ENCODE data around the gene MTMR3.

Gene MTMR3

DNA sequence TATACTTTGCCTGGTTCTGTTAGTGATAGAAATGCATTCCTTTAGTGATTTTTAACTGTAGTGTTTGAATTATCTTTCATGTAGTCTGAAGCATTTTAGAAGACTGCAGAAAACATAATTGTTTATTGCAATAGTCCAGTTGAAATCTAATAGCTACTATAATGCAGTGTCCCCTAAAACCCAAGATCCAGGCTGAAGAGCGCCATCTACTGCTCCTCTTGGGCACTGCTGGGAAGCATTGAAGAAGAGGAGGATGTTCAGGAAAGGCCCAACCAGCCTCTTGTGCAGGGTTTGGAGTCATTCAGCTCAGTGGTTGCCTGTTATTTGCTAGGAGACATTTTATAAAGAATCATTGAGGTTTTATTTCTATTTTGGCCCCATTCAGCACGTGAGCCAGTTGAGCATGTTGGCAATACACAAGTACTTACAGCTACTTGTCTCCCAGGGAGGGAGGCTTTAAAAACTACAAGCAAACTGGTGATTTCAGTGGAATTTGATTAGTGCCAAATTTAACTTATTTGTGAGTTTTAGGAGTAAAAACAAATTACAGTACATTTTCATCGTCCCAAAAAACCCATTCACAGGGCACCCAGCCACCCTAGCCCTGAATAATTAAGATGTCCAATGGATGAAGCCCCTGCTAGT is 122.4 kb downstream of the MTMR3 start:
- DNase-seq: peak; percentile 76

DNA sequence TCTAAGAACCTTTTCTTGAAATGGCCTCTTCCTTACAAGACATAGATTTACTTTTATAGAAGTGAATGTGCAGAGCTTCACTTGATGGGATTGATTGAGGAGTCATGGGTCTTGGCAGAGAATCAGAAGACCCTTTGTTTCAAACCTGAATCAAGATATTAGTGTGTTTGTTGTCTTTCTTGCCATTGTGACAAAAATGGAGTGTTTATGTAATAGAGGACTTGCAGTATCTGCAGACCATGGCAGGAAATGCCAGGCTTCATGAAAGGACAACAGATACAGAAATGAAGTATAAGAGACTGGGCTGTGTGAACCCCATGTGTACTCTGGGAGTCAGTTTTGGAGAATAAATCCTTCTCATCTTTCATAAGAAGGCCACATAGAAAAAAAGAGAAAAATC is 124.4 kb downstream of the MTMR3 start:
- DNase-seq: no peak

DNA sequence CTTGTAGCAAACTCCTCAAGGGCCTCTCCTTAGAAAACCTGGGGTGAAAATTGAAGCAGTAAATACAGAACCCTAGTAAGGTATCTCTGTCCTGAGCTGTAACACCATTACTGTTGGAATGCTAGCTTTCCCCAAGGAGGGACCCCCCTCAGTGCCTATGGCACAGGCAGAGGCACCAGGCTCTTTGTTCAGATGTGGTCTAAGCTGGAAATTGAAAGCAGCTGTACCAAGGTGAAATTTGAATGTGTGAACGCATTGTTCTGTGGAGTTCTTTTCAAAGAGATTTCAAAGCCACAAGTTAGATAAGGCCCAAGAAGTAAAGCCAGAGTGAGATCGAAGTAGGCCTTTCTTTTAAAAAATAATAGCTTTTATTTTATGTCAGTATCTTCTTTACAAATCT is 125.4 kb downstream of the MTMR3 start:
- DNase-seq: no peak

DNA sequence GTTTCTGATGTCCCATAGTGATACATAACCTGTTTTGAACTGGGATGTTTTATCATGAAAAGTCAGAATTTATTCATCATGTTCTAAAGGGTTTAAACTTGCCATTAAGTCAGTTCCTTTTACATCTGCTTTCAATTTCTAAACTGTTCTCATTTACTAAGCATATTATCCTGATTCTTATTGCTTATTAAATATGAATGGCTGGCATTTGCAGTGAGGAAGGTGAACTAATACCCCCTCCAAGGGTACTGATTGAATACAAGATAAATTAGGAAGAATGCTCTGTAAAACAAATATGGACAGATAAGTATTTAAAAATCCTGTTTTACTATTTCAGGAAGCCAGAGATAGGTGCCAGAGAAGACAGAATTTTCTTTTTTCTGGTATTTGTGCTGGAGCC is 126.5 kb downstream of the MTMR3 start:
- no peak for DNase-seq

DNA sequence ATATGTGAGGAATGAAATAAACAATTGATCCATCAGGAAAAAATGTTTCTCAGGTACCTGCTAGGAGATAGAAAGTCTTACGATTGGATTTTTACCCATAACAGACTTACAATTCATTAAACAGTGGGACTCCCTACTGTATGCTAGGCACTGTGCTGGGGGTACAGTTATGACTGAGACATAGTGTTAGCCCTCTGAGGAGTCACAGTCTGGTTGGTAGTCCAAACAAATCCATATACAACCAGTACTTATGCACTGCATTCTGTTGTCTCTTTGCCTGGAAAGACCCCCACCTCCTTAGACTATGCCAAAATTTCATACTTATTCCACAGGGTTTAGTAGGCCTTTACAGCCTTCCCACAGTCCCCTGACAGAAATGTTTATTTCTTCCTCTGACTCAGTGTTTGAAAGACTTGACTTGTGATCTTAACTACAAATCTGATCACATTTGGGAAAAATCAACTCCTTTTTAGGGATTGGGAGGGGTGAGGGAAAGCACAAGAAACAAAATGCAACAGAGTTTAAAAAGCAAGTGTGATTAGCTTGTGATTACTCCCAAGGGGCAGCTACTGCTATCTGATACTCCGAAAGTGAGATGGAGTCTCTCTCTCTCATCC is 127.9 kb downstream of the MTMR3 start:
- DNase-seq: no peak

DNA sequence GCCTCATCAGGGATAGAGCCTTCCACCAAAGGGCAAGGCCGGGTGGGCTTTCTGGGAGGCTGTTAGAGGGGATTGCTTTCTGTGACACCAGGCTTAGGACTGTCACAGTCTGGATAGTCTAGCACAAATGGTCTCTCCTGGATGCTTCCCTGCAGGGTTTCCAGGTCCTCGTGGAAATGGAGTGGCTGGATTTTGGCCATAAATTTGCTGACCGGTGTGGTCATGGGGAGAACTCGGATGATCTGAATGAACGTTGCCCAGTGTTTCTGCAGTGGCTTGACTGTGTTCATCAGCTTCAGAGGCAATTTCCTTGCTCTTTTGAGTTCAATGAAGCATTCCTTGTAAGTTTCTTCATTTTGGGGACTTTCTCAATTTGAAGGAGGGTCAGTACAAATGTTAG is 130.2 kb downstream of the MTMR3 start:
- DNase-seq: no peak

DNA sequence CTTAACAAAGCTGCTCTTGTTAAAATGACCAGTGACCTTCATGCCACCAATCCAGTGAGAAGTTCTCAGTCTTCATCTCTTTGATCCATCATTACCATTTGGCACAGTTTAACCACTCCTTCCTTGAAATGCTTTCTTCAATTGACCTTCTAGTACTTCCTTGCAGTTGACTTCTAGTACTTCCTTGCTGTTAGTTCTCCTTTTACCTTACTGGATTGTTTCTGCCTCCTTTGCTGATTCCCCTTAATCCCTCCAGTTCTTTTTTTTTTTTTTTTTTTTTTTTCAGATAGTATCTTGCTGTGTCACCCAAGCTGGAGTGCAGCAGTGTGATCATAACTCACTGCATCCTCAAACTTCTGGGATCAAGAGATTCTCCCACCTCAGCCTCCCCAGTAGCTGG is 131.3 kb downstream of the MTMR3 start:
- no peak for DNase-seq

DNA sequence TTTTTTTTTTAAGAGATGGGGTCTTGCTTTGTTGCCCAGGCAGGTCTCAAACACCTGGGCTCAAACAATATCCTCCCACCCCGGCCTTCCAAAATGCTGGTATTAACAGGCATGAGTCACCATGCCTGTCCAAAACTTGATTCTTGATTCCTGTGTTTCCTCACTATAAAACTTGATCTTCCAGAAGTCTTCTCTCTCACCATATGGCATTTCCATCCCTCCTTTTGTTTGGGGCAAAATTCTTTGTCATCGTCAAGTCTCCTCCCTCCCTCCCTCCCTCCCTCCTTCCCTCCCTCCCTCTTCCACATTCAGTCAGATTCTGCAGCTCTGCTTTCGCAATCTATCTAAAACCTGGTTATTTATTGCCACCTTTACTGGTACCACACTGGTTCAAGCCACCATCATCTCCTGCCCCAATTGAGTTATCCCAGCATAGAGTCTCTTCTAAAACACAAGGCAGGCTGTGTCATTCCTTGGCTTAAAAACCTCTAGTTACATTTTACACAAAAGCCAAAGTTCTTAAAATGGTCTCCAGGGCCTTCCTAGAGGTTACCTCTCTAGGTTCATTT is 132.3 kb downstream of the MTMR3 start:
- DNase-seq: no peak

DNA sequence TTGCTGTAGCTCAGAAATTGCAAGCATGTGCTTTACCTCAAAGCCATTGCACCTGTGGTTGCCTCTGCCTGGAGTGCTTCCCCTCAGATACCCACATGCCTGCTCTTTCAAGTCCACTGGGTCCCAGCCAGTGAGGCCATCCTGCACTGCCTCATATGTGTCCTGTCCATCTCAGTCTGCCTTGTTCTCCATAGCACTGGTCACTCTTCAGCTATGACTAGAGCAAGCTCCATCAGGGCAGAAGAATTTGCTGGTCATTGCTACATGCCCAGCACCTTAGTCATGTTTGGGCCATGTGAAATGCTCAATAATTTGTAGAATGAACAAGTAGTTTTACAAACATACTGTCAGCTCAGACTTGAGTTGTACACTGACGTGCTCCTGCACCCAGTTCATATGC is 132.9 kb downstream of the MTMR3 start:
- no peak for DNase-seq

DNA sequence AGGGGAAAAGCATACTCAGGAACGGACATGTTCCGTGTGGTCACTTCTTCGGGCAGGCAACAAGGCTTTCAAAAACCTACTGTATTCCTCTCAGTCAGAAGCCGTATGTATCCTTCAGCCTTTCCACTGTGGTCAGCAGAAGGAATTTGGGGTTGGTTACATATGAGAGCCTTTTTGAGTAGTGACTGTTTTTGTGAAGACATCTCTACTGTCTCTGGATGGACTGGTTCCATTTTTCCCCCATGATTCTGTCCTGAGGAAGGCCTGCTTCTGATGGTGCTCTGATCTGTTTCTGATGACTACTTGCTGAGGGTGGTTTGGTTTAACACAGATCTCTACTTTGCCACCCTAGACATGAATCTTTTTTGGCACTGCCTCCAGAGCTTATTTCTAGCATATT is 133.6 kb downstream of the MTMR3 start:
- DNase-seq: no peak

DNA sequence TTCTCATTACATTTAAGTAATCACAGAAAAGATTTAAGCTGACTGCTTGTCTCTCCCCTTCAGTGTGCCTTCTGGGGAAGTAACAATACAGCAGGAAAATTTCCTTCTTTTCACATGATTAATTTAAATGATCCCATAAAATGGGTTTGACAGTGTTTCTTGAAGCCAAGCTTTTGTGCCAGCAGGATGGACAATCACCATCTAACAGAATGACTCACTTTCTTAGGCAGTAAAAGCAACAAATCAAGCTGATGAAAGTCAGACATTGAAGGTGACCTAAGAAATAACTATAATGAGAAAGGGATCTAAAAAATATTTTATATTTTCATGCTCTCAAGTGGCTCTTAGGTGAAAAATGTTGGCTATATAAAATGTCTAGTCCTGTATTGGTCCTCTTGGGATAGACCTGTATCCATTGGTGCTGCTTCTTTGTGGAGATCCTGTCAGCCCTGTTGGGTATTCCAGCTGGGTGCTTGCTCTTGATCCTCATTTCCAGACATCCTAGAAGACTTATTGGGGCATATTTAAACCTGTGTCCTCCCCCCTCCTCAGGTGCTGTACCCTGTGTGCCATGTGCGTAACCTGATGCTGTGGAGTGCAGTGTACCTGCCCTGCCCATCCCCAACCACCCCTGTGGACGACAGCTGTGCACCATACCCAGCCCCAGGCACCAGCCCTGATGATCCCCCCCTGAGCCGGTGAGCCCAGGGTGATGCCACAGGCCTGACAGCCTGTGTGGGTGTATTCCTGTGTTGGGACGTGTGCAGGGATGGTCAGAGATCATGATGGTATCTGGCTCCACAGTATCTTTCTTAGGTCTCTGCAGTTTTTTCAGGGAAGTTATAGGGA is 134.6 kb downstream of the MTMR3 start:
- no peak for DNase-seq

DNA sequence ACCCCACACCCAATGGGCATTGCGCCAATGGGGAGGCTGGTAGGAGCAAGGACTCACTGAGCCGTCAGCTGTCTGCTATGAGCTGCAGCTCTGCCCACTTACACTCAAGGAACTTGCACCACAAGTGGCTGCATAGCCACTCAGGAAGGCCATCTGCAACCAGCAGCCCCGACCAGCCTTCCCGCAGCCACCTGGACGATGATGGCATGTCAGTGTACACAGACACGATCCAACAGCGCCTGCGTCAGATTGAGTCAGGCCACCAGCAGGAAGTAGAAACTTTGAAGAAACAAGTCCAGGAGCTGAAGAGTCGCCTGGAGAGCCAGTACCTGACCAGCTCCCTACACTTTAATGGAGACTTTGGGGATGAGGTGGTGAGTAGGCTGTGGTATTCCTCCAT is 137.5 kb downstream of the MTMR3 start:
- no peak for DNase-seq

DNA sequence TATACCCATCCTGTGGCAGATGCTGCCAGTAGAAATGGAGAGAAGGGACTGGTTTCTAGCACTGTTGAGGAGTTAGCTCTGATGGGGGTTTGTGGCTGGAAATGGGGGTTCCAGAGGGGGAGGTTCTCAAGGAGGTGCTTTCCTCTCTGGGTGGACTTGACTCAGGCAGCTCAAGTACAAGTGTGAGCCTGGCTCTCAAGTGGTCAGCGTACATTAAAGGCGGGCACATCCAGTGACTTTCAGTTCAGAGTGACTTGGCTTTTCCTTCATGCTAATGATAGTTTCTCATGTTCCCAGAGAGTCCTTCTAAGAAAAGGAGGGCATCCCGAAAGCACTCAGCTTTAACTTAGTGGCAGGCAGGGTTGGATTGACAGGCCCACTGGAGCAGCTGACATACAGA is 138.4 kb downstream of the MTMR3 start:
- no peak for DNase-seq

DNA sequence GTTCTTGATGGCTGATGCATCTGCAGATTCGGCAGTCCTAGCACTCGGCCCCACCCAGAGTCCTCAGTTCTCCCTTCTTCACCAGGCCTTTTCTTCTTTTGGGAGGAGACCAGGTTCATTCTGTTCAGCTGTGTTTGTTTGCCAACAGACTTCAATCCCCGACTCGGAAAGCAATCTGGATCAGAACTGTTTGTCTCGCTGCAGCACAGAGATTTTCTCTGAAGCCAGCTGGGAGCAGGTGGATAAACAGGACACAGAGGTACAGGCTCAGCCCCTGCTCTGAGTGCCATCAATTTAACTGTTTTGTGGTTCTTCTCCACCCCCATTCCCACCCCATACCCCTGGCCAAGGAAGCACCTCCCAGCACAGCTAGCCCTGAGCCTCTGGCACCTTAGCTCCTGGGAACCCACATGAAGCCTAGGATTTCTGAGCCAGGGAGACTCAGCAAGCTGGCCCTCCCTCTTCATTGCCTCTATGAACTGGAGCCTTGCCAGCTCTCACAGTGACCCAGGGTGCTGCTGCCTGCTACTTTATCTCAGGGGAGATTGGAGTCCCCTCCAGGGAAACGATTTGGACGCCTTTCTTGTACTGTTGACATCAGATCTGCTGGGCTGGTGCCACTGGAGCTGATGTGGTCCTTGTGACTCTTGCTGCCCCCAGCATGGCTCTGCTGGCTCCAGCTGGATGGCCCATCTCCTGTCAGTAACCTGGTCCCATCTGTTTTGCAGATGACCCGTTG is 139.1 kb downstream of the MTMR3 start:
- DNase-seq: no peak

DNA sequence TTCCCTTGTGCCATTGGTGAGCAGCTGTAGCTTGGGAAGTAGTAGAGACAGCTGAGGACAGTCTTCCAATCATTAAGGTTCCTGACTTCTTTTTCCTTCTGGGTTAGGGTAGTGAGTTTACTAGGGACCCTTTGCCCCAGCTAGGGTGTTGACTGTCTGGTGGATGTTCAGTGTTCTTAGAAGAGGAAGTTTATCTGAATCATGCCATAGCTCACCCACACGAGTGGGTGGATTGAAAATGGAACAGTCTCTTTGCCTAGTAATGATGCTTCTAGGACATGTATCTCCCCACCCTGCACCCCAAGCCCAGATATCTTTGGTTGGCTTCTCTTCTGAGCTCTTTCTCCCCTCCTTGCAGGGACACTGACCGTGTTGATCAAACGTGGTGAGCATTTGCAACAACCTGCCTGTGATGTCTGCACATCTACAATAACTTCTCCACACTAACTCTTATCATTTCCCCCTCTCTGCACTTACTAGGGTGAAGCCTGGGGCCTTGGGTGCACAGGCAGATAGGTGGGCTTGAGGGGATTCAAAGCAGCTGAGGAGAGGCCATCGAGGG is 140.2 kb downstream of the MTMR3 start:
- DNase-seq: no peak

DNA sequence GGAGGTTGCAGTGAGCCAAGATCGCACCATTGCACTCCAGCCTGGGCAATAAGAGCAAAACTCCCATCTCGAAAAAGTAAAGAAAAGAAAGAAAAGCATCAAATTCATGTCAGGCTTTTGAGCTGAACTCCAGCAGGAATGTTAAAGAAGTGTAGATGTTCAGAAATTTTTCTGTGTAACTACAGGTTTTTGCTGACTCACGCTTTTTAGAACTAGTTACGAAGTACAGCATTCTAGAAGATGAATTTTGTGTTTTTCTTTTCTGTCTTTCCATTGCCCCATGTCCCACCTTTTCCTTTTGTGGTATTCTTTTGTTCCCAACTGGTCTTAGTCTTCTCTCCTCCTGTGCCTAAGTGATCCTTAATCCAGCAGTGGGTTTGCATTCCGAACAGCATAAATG is 141.3 kb downstream of the MTMR3 start:
- DNase-seq: no peak

DNA sequence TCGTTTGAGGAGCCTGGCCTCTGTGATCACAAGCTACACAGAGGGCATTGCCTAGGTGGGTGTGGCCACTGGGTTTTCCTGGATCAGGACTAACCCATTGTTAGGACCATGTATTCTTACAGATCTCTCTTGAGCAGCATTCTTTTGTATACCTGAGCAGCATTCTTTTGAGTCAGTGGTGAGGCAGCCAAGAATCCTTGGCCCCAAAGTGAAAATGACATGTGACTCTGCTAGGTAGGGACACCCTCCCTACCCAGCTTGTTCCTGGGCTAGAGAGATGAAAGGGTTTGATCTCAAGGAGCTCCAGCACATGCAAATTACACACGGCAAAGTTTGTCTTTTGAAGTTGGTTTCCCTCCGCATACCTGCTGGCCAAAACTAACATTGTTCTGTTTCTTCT is 142.2 kb downstream of the MTMR3 start:
- no peak for DNase-seq

DNA sequence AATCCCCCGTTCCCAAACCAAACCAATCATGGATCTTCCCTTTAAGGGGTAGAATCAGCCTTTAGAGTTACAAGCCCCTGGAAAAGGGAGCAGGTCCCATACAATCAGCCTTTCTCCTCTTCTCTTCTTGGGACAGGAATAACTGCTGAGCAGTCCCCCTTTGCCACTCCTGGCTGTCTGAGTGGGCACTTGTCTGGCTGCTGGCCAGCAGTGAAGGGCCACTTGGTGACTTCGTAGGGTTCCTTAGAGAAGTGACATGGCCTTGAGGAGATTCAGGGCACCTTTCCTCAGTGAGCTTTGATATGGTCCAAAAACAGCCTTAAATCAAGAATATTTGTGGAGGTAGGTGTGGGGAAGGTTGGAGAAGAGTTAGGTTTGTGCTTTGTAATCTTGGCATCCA is 143.8 kb downstream of the MTMR3 start:
- no peak for DNase-seq

DNA sequence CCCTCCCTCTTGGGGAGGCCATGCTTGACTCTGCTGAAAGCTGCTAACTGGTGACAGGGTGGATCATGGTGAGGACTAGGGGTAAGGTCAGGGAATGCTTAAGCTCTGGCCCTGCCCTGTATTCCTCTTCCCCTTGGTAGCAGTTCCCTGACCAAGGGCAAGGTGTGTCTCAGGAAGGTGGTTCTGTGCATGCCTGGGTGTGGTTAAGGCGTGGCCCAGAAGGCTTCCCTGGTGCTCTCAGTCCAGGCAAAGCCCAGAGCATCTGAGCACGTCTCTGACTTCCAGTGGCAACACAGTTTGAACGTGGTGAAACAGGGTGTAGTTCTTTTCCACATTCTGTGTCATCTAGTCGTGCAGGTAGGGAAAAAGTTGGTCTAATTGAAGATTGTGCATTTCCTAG is 144.2 kb downstream of the MTMR3 start:
- no peak for DNase-seq

DNA sequence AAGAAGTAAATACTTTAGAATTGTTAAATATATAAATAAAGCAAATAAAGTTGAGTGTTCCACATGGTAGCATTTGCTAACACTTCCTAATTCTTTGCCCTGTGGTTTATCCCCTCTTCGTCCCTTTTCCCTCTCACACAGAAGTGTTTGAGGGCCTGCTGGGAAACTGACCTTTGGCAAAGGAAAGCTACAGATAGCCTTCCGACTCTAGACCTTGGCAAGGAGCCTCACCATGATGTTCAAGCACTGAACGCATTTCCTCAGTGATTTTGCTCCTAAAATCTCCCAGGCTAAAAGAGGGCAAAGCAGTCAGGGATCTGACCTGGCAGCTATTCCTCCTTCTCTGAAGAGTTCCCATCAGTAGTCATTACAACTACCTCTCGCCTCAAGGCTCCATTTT is 144.8 kb downstream of the MTMR3 start:
- DNase-seq: no peak

DNA sequence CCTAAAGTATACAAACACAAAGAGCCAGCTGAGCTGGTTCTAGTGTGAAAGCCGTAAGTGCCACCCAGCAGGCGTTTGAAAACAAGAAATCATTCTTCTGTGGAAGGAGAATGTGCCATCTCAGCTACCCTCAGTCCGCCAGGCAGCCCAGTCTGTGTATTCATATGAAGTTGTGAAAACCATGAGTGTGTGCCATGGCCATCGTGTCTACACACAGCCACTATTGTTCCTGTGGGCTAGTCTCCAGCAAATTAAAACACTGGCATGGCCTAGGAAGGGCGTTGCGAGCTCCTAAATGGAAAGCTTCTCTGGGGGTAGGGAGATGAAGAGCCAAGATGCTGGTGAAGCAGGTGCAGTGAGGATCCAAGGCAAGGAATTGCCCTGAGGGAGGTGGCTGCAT is 145.8 kb downstream of the MTMR3 start:
- no peak for DNase-seq

DNA sequence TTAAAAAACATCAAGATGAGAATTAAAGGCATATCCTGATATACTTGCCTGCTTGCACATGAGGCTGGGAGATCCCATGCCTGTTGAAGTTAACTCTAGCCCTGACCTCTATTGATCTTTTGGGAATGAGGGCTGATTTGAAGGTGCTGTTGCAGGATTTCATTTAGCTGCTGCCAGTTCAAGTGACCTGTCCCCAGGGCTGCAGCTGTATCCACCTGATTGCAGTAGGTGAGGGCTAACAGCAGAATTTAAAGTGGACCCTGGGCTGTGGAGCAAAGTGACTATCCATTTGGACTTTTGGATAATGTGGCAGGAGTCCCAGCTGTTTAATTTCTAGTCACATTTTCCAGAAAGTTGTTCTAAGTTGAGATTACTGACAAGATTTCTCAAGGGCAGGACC is 146.5 kb downstream of the MTMR3 start:
- DNase-seq: no peak

DNA sequence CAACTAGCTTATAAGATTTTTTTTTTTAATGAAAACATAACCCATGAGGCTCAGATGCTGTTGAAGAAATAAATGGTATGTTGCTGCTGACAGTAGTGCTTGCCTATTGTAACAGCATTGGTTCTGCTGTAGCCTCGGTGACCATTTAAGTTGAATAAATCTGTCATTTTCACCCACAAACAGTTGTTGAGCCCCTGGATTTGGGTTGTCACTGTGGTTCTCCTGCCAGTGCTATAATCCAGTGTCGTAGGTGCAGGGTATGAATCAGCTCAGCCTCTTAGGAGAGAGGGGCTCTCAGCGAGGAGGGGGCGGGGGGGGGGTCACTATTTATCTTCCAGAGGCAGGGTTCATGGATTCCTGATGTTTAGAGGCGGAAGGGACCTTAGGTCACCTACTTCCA is 147.4 kb downstream of the MTMR3 start:
- DNase-seq: no peak
